ENCODE data around the gene NFE2L2.

NFE2L2 gene

DNA sequence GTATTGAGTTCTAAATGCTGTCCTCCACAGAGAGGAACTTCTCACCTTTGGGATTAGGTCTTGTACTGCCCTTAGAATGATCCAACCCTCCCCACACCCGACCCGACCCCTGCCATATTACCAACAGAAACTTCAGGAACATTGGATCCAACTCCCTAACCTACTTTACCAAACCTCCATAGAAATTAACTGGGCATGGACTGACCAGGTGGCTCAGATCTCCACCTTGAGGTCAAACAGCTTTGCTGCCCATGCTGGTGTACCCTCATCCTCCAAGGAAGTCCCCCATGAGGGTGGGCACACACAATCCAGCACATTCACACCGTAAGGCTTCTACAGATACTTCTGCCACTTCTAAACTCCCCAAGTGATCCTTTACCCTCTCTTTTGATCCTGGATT, 21.5 kb downstream of the NFE2L2 start:
- no peak overlapping the region for H3K4me3 ChIP-seq (ENCODE audit: low read depth, low read length)
- DNase-seq (ENCODE audit: low read depth) = no peak
- in situ Hi-C loops (cut with HindIII; ENCODE audit: low sequenced_read_pairs) = no loop called here
- TF ChIP-seq, protein P1, sequence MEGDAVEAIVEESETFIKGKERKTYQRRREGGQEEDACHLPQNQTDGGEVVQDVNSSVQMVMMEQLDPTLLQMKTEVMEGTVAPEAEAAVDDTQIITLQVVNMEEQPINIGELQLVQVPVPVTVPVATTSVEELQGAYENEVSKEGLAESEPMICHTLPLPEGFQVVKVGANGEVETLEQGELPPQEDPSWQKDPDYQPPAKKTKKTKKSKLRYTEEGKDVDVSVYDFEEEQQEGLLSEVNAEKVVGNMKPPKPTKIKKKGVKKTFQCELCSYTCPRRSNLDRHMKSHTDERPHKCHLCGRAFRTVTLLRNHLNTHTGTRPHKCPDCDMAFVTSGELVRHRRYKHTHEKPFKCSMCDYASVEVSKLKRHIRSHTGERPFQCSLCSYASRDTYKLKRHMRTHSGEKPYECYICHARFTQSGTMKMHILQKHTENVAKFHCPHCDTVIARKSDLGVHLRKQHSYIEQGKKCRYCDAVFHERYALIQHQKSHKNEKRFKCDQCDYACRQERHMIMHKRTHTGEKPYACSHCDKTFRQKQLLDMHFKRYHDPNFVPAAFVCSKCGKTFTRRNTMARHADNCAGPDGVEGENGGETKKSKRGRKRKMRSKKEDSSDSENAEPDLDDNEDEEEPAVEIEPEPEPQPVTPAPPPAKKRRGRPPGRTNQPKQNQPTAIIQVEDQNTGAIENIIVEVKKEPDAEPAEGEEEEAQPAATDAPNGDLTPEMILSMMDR (IDR thresholded peaks at IDR 0.05; ENCODE audit: low read depth, low read length, missing control alignments) = no peak

DNA sequence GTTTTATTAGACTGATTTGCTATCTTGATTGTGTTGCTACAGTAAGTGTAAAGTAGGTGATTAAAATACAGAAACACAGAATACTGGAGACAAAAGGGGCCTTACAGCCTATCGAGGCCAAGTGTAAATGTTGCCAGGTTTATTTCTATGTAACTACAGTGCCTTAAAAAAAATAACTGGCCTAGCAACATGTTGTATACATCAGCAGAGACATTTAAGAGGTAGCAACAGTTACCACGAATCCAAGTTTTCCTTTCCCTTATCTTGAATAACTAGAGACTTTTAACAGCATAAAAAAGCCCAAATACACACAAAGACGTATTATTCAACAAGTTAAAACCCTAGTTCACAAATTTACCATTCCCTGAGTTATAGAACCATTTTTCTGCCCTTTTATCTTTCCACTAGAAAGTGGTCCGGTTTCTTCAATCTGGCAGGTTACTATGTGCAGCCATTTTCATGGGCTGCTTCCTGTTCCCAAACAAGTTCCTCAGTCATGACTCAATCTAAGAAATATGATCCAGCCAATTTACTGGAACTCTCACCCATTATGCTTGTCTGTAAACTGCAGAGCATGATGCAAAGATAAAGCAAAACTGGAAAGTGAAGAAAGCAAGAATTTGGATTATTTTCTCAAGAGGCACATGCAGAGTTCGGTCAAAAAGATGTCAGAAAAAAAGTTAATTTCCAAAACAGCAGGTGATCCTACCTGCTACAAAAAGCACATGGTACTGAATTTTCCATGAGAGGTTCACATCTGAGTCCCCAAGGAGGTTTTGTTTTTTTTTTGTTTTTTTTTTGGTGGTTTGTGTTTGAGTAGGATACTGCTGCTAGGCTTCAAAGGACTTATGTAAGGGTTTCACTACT, 22.2 kb downstream of the NFE2L2 start:
- TF ChIP-seq, protein P1 (IDR thresholded peaks at IDR 0.05; ENCODE audit: low read depth, low read length, missing control alignments) = no peak
- in situ Hi-C loops (cut with HindIII; ENCODE audit: low sequenced_read_pairs) = no loop called here
- DNase-seq (ENCODE audit: low read depth) = peak; percentile 88
- H3K4me3 ChIP-seq (ENCODE audit: low read depth, low read length) = no peak overlapping the region

DNA sequence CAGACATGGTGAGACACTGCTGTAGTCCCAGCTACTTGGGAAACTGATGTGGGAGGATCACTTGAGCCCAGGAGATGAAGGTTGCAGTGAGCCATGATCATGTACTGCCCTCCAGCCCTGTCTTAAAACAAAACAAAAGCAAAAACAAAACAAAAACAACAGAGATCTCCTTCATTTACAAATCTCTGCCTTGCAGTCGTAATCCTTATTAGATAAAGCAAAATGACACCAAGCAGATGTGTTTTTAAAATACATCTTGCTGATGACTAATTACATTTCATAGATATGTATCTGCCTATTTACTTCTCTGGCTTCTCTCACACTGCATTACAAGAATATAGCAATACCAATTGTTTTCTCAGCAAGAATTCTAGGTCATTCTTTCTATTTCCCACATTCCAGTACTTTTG, 22.8 kb downstream of the NFE2L2 start:
- no peak overlapping the region for H3K4me3 ChIP-seq (ENCODE audit: low read depth, low read length)
- no peak for DNase-seq (ENCODE audit: low read depth)
- TF ChIP-seq, protein P1 (IDR thresholded peaks at IDR 0.05; ENCODE audit: low read depth, low read length, missing control alignments) = no peak
- in situ Hi-C loops (cut with HindIII; ENCODE audit: low sequenced_read_pairs) = no loop called here

DNA sequence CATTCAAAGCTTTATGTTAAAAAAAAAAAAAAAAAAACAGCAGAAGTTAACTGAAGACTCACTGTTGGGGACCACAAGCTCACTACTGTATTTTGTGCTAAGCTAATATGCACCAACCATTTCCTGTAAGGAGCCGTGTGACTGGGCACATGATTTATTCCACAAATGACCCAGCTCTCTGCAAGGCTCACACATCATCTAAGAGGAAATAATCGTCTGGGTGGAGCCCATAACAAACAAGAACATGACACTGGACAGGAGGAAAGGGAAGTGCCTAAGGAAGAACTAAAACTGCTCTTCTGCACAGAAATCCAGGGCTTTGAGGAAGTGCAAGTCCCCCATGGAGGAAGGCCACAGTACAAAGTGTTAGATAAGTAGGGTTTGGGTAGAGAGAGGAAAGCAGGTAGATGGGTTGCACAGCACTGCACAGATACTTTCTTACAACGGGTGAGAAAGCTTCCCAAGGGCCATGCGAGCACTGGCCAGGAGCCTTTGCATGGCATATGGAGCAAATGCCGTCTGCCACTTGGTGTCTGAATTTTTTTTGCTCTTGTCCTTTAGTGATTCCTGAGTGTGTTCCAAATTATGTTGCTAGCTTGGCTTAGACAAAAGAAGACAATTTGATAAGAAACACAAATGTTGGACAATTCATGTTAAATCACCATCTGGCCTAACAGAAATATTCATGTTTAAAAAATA, 24.4 kb downstream of the NFE2L2 start:
- TF ChIP-seq, protein P1 (IDR thresholded peaks at IDR 0.05; ENCODE audit: low read depth, low read length, missing control alignments) = no peak
- in situ Hi-C loops (cut with HindIII; ENCODE audit: low sequenced_read_pairs) = no loop called here
- no peak for DNase-seq (ENCODE audit: low read depth)
- no peak overlapping the region for H3K4me3 ChIP-seq (ENCODE audit: low read depth, low read length)

DNA sequence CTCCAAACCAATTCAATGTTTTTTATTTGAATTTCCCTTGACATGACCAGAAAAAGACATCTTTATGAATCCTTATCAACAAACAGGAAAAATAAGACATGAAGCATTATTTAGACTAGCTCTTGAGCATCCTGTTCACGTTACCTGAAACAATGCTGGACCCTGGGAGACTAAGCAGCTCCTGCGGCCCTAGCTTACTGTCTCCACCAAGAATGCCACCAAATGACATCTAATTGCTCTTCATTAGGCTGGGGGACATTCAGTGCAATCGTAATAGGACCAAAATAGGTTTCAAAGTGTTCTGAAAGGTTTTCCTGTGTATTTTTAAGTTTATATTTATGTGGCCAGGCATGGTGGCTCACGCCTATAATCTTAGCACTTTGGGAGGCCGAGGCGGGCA, 25.5 kb downstream of the NFE2L2 start:
- TF ChIP-seq, protein P1 (IDR thresholded peaks at IDR 0.05; ENCODE audit: low read depth, low read length, missing control alignments) = no peak
- H3K4me3 ChIP-seq (ENCODE audit: low read depth, low read length) = no peak overlapping the region
- in situ Hi-C loops (cut with HindIII; ENCODE audit: low sequenced_read_pairs) = no loop called here
- no peak for DNase-seq (ENCODE audit: low read depth)

DNA sequence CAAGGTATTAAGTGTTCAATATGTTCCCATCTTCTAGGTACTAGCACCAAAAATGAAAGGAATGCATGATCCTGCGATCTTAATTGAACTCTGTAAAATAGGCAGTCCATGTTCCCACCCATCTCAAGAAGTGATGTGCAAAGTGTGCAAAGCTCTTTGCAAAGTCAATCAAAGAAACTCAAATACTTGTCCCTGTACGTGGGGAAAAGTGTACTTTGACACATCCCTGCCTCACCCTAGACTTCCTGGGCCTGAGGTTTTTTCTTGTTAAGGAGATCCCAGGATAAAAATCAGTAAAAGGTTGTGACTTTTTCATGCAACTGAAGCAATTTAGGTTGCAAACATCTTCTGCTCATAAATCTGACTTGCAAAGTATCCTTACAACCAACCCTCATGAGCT, 26.6 kb downstream of the NFE2L2 start:
- TF ChIP-seq, protein P1 (IDR thresholded peaks at IDR 0.05; ENCODE audit: low read depth, low read length, missing control alignments) = no peak
- no peak overlapping the region for H3K4me3 ChIP-seq (ENCODE audit: low read depth, low read length)
- in situ Hi-C loops (cut with HindIII; ENCODE audit: low sequenced_read_pairs) = no loop called here
- DNase-seq (ENCODE audit: low read depth) = no peak
